GM21447 (cell line): Measurements from ENCODE around the gene EFCAB9.
"Not testable (repeated sequence)": the region's sequence is repeated elsewhere in the genome, so short reads cannot be mapped to it uniquely, and the experiment has no call there.

Experiments
- ATAC-seq: cut with Tn5 transposase; IDR thresholded peaks from one replicate; pipeline ENCODE4 v1.9.1; 2021; ENCODE audit not compliant: unreplicated experiment

EFCAB9 gene

GRCh38 chr5:172193872-172194271 is at the start of gene EFCAB9:
Gene EFCAB9 (plus strand): TSS chr5:172194172. CDS start chr5:172194173, 1 bp downstream.
- no peak for ATAC-seq

- peak; percentile 59 for ATAC-seq
Observed at GRCh38 chr5:172144291-172144815, 49.6 kb upstream of the EFCAB9 start.

GRCh38 chr5:172144931-172145869 is 48.8 kb upstream of the EFCAB9 start:
- ATAC-seq, result no peak

- ATAC-seq, result no peak
Observed at GRCh38 chr5:172145870-172146747, 47.9 kb upstream of the EFCAB9 start.

- no peak for ATAC-seq
Observed at GRCh38 chr5:172146748-172147092, 47.3 kb upstream of the EFCAB9 start.

GRCh38 chr5:172147857-172148256 is 46.1 kb upstream of the EFCAB9 start:
- no peak for ATAC-seq

GRCh38 chr5:172148381-172148780 is 45.6 kb upstream of the EFCAB9 start:
- ATAC-seq, result no peak

- ATAC-seq, result no peak
Observed at GRCh38 chr5:172149073-172149472, 44.9 kb upstream of the EFCAB9 start.

- ATAC-seq, result not testable (repeated sequence)
Observed at GRCh38 chr5:172149481-172149880, 44.5 kb upstream of the EFCAB9 start.

- peak; percentile 69 for ATAC-seq
Observed at GRCh38 chr5:172150514-172151425, 43.2 kb upstream of the EFCAB9 start.

- ATAC-seq, result no peak
Observed at GRCh38 chr5:172151661-172152210, 42.2 kb upstream of the EFCAB9 start.

GRCh38 chr5:172153695-172154094 is 40.3 kb upstream of the EFCAB9 start:
- no peak for ATAC-seq

- ATAC-seq, result not testable (repeated sequence)
Observed at GRCh38 chr5:172155101-172155500, 38.9 kb upstream of the EFCAB9 start.

- ATAC-seq, result no peak
Observed at GRCh38 chr5:172156541-172156994, 37.4 kb upstream of the EFCAB9 start.

GRCh38 chr5:172159016-172159415 is 35.0 kb upstream of the EFCAB9 start:
- no peak for ATAC-seq

- ATAC-seq, result no peak
Observed at GRCh38 chr5:172160506-172160905, 33.5 kb upstream of the EFCAB9 start.

GRCh38 chr5:172162323-172162986 is 31.5 kb upstream of the EFCAB9 start:
- no peak for ATAC-seq

- ATAC-seq, result no peak
Observed at GRCh38 chr5:172162987-172163343, 31.0 kb upstream of the EFCAB9 start.

GRCh38 chr5:172163346-172163745 is 30.6 kb upstream of the EFCAB9 start:
- no peak for ATAC-seq
